Neural cell (in vitro differentiated cells): Measurements from ENCODE around the gene WNT6. TPM values are rescaled to one million over a fixed set of nuclear protein-coding genes. Genes with fewer than 3 reads are reported as not detected.
A peak's percentile ranks its signal among the peaks of the same experiment; 100 is the strongest.

Source experiments
- H2AFZ ChIP-seq: fragments of 200-600, 300-800 bp; sonication (generic), shearing (Covaris generic); 2 replicates; pipeline ENCODE4 v1.6.0; 2014; ENCODE audit warnings: low read depth, mild to moderate bottlenecking, antibody characterized with exemption, low read length, moderate library complexity
- H3F3A ChIP-seq: fragments of 200-600 bp; shearing (Covaris generic); 2 replicates; pipeline ENCODE4 v1.6.1; 2016; ENCODE audit warnings: mild to moderate bottlenecking, moderate library complexity, mixed read lengths, antibody characterized with exemption, low read length; ENCODE audit not compliant: insufficient read depth, poor library complexity, severe bottlenecking
- H3K27ac ChIP-seq: fragments of 200-600, 300-800 bp; sonication (generic), shearing (Covaris generic); 2 replicates; pipeline ENCODE4 v1.5.1; 2014; ENCODE audit warnings: mild to moderate bottlenecking, low read length, moderate library complexity
- H3K27me3 ChIP-seq: fragments of 300-800, 200-600 bp; sonication (generic), shearing (Covaris generic); 2 replicates; pipeline ENCODE4 v1.6.0; 2014; ENCODE audit warnings: mild to moderate bottlenecking, low read depth, low read length, moderate library complexity; ENCODE audit not compliant: insufficient read depth
- H3K36me3 ChIP-seq: fragments of 300-800, 200-600 bp; sonication (generic), shearing (Covaris generic); 2 replicates; pipeline ENCODE4 v1.5.1; 2014; ENCODE audit warnings: mild to moderate bottlenecking, antibody characterized with exemption, low read length, moderate library complexity; ENCODE audit not compliant: insufficient read depth
- H3K4me2 ChIP-seq: fragments of 300-800, 200-600 bp; sonication (generic), shearing (Covaris generic); 2 replicates; pipeline ENCODE4 v1.6.0; 2014; ENCODE audit warnings: mild to moderate bottlenecking, low read length
- H3K4me3 ChIP-seq: fragments of 300-800, 200-600 bp; sonication (generic), shearing (Covaris generic); 2 replicates; pipeline ENCODE4 v1.5.1; 2014; ENCODE audit warnings: mild to moderate bottlenecking, low read length, moderate library complexity
- H3K79me2 ChIP-seq: fragments of 200-600 bp; shearing (Covaris generic); replicated peaks from 2 replicates; pipeline ENCODE4 v1.6.0; 2014; ENCODE audit warnings: mild to moderate bottlenecking, low read length, moderate library complexity; ENCODE audit not compliant: insufficient read depth
- H3K9ac ChIP-seq: fragments of 300-800, 200-600 bp; sonication (generic), shearing (Covaris generic); 2 replicates; pipeline ENCODE4 v1.6.1; 2016; ENCODE audit warnings: mild to moderate bottlenecking, low read length, mixed read lengths
- H3K9me2 ChIP-seq: fragments of 200-600 bp; shearing (Covaris generic); 2 replicates; pipeline ENCODE4 v1.6.1; 2016; ENCODE audit warnings: mild to moderate bottlenecking, low read length, mixed read lengths; ENCODE audit not compliant: insufficient read depth
- H3K9me3 ChIP-seq: fragments of 200-600, 300-800 bp; sonication (generic), shearing (Covaris generic); 2 replicates; pipeline ENCODE4 v1.6.1; 2016; ENCODE audit warnings: mild to moderate bottlenecking, mixed run types, low read length, moderate library complexity, mixed read lengths
- H4K20me1 ChIP-seq: fragments of 200-600 bp; shearing (Covaris generic); 2 replicates; pipeline ENCODE4 v1.6.1; 2016; ENCODE audit warnings: mild to moderate bottlenecking, mixed run types; ENCODE audit not compliant: insufficient read depth
- EP300 ChIP-seq: fragments of 450-650 bp; conservative IDR thresholded peaks from 2 replicates; pipeline ENCODE4 v1.6.1; 2014; ENCODE audit warnings: antibody characterized with exemption, mild to moderate bottlenecking, moderate library complexity; ENCODE audit not compliant: poor library complexity, severe bottlenecking
- EZH2 ChIP-seq: fragments of 200-600, 300-800 bp; shearing (Covaris generic), sonication (generic); IDR thresholded peaks from 2 replicates; pipeline ENCODE4 v1.6.1; 2014; ENCODE audit warnings: antibody characterized with exemption, low read length, borderline replicate concordance, mild to moderate bottlenecking; ENCODE audit not compliant: insufficient read depth, poor library complexity, severe bottlenecking
- MXI1 ChIP-seq: fragments of 450-650 bp; conservative IDR thresholded peaks from 2 replicates; pipeline ENCODE4 v1.6.1; 2014; ENCODE audit warnings: antibody characterized with exemption, mild to moderate bottlenecking; ENCODE audit not compliant: poor library complexity, severe bottlenecking
- POLR2AphosphoS5 ChIP-seq: IDR thresholded peaks from 2 replicates; pipeline ENCODE4 v1.6.1; 2012
- RAD21 ChIP-seq: fragments of 450-650 bp; conservative IDR thresholded peaks from 2 replicates; pipeline ENCODE4 v1.6.1; 2014; ENCODE audit warnings: antibody characterized with exemption, mild to moderate bottlenecking, moderate library complexity
- SMC3 ChIP-seq: fragments of 450-650 bp; conservative IDR thresholded peaks from 2 replicates; pipeline ENCODE4 v1.6.1; 2014; ENCODE audit warnings: antibody characterized with exemption, mild to moderate bottlenecking, moderate library complexity; ENCODE audit not compliant: poor library complexity
- TAF1 ChIP-seq: IDR thresholded peaks from 2 replicates; pipeline ENCODE4 v1.6.1; 2012; ENCODE audit warnings: low read depth
- polyA plus RNA-seq: library from polyadenylated mRNA; depleted of rRNA; stranded (reverse); fragments of >200 nt; gene quantifications from 2 replicates; pipeline ENCODE4 v1.2.3, GENCODE V29; 2014
- TF ChIP-seq, protein P1 (sequence below): fragments of 450-650 bp; IDR thresholded peaks from 2 replicates; pipeline ENCODE4 v1.5.1; 2014; ENCODE audit warnings: antibody characterized with exemption, mild to moderate bottlenecking, moderate library complexity; ENCODE audit not compliant: poor library complexity, severe bottlenecking
- TF ChIP-seq, protein P2 (sequence below): IDR thresholded peaks from 2 replicates; pipeline ENCODE4 v1.6.1; 2012; ENCODE audit warnings: borderline replicate concordance

Gene WNT6
- polyA plus RNA-seq, 1 donor from 2014 or later: not detected

DNA sequence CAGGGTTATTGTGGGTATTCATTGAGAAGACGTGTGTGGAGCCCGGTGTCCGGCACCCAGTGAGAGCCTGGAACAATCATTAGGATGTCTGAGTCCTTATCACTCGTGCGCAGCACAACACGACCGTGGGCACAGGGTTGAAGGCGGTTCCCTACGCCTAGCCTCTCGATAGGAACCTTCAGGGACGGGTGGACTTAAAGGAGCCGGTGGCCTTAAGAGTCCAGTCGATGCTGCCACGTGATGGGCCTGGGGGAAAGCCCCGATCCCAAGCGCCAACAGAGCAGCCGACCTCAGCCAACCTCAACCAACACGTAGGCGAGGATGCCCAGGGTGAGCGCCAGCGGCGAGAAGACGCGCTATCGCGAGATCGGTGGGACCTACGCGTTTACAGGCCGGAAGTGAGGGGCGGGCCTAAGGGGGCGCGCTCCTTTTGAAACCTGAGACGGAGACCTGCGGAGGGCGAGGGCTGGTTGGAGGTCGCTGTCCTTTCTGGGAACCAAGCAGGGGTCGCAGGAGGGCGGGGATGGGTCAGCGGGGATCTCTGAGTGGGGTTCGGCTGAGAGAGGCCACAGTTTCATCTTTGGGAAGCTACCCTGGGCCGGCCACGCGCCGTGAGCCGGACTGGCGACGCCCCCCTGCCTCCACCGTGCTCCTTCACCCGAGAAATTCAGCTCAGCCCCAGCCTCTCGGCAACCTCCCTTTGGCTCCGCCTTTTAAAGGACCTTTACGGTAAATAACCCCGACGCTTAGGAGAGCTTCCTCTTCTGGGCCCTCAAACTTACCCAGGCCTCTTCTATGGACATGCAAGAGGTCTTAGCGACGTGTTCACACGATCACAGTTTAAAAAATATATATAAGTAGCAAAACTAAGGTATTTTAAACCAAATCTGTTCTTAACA is 49.4 kb downstream of the WNT6 start:
- Histone ChIP-seq H3K4me3 (peak overlapping the region; percentile 71), H3K27ac (no peak overlapping the region), H3K79me2 (no peaks in the 10 kb centered on the region), H3K4me2 (peak overlapping the region; percentile 94), H3K9me2 (no peaks in the 10 kb centered on the region), H3K27me3 (peaks cover 25% of the 10 kb centered on the region), H3K9me3 (no peaks in the 10 kb centered on the region), H3K36me3 (no peaks in the 10 kb centered on the region), H2AFZ (peak overlapping the region; percentile 81), H3F3A (no peaks in the 10 kb centered on the region), H4K20me1 (no peaks in the 10 kb centered on the region), H3K9ac (peak overlapping the region; percentile 66)
- TF ChIP-seq EP300: no peak
- peak; percentile 24 for TF ChIP-seq SMC3
- no peak for TF ChIP-seq EZH2
- TF ChIP-seq, protein P1, sequence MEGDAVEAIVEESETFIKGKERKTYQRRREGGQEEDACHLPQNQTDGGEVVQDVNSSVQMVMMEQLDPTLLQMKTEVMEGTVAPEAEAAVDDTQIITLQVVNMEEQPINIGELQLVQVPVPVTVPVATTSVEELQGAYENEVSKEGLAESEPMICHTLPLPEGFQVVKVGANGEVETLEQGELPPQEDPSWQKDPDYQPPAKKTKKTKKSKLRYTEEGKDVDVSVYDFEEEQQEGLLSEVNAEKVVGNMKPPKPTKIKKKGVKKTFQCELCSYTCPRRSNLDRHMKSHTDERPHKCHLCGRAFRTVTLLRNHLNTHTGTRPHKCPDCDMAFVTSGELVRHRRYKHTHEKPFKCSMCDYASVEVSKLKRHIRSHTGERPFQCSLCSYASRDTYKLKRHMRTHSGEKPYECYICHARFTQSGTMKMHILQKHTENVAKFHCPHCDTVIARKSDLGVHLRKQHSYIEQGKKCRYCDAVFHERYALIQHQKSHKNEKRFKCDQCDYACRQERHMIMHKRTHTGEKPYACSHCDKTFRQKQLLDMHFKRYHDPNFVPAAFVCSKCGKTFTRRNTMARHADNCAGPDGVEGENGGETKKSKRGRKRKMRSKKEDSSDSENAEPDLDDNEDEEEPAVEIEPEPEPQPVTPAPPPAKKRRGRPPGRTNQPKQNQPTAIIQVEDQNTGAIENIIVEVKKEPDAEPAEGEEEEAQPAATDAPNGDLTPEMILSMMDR: peak; percentile 16
- peak; percentile 87 for TF ChIP-seq TAF1
- TF ChIP-seq POLR2AphosphoS5: peak; percentile 70
- peak; percentile 96 for TF ChIP-seq MXI1
- TF ChIP-seq, protein P2, sequence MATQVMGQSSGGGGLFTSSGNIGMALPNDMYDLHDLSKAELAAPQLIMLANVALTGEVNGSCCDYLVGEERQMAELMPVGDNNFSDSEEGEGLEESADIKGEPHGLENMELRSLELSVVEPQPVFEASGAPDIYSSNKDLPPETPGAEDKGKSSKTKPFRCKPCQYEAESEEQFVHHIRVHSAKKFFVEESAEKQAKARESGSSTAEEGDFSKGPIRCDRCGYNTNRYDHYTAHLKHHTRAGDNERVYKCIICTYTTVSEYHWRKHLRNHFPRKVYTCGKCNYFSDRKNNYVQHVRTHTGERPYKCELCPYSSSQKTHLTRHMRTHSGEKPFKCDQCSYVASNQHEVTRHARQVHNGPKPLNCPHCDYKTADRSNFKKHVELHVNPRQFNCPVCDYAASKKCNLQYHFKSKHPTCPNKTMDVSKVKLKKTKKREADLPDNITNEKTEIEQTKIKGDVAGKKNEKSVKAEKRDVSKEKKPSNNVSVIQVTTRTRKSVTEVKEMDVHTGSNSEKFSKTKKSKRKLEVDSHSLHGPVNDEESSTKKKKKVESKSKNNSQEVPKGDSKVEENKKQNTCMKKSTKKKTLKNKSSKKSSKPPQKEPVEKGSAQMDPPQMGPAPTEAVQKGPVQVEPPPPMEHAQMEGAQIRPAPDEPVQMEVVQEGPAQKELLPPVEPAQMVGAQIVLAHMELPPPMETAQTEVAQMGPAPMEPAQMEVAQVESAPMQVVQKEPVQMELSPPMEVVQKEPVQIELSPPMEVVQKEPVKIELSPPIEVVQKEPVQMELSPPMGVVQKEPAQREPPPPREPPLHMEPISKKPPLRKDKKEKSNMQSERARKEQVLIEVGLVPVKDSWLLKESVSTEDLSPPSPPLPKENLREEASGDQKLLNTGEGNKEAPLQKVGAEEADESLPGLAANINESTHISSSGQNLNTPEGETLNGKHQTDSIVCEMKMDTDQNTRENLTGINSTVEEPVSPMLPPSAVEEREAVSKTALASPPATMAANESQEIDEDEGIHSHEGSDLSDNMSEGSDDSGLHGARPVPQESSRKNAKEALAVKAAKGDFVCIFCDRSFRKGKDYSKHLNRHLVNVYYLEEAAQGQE: peak; percentile 75
- no peak for TF ChIP-seq RAD21

DNA sequence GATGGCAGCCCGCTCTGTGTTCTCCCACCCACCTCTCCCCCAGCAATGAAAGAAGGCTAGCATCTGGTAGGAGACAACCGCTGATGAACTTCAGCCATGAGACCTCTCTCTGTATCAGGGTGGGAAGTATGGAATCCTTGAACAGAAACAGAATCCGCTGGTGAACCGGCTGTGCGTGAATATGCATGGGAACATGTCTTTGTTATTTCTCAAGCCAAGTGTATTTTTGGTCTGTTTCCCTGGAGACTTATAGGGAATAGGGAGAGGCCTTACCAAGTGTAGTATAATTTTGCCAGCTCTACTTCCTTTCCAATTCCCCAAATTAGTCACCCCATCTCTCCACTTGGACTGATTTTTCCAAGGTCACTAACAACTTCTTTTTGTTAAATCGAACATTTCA is 51.1 kb downstream of the WNT6 start:
- Histone ChIP-seq H3K4me2 (no peak overlapping the region), H3K9me2 (no peaks in the 10 kb centered on the region), H3K36me3 (no peaks in the 10 kb centered on the region), H3K27me3 (peaks cover 11% of the 10 kb centered on the region), H3K27ac (no peak overlapping the region), H3K9ac (no peak overlapping the region), H4K20me1 (no peaks in the 10 kb centered on the region), H3K79me2 (no peaks in the 10 kb centered on the region), H3K4me3 (no peak overlapping the region), H3F3A (no peaks in the 10 kb centered on the region), H3K9me3 (no peaks in the 10 kb centered on the region), H2AFZ (no peak overlapping the region)
- TF ChIP-seq TAF1 (no peak), SMC3 (no peak), POLR2AphosphoS5 (no peak), EP300 (no peak), EZH2 (no peak)
- TF ChIP-seq, protein P2: no peak
